ENCODE measurements around the gene PDE4B. TPM values are rescaled to one million over a fixed set of nuclear protein-coding genes. Genes with fewer than 3 reads are reported as not detected.

PDE4B gene
- total and polyA plus RNA-seq, 7 donors = 1.6 to 17.2 (median 10.7) TPM

GRCh38 chr1:65979136-65980044 is 186.7 kb downstream of the PDE4B start:
- no peaks in the 10 kb centered on the region for H3K36me3 ChIP-seq
- no peak overlapping the region for H3K27ac ChIP-seq
- no peak overlapping the region for H3K4me3 ChIP-seq
- TF ChIP-seq EP300 (IDR thresholded peaks at IDR 0.05) = no peak
- TF ChIP-seq, protein P1, sequence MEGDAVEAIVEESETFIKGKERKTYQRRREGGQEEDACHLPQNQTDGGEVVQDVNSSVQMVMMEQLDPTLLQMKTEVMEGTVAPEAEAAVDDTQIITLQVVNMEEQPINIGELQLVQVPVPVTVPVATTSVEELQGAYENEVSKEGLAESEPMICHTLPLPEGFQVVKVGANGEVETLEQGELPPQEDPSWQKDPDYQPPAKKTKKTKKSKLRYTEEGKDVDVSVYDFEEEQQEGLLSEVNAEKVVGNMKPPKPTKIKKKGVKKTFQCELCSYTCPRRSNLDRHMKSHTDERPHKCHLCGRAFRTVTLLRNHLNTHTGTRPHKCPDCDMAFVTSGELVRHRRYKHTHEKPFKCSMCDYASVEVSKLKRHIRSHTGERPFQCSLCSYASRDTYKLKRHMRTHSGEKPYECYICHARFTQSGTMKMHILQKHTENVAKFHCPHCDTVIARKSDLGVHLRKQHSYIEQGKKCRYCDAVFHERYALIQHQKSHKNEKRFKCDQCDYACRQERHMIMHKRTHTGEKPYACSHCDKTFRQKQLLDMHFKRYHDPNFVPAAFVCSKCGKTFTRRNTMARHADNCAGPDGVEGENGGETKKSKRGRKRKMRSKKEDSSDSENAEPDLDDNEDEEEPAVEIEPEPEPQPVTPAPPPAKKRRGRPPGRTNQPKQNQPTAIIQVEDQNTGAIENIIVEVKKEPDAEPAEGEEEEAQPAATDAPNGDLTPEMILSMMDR (IDR thresholded peaks at IDR 0.05) = no peak
- TF ChIP-seq POLR2A (IDR thresholded peaks at IDR 0.05) = no peak
- no peak for TF ChIP-seq POLR2AphosphoS5 (IDR thresholded peaks at IDR 0.05)
- intact Hi-C loops (cut with DNase I) = no loop called here
- WGBS, 2 donors = 83 to 89% methylated on average over 7 of the region's 7 CpGs
- no peaks in the 10 kb centered on the region for H3K4me1 ChIP-seq
- H3K27me3 ChIP-seq = no peaks in the 10 kb centered on the region
- peaks cover 0 to 10% (median 3%) of the 10 kb centered on the region in 4 donors for H3K9me3 ChIP-seq
- no peak for DNase-seq

GRCh38 chr1:65980237-65980636 is 187.5 kb downstream of the PDE4B start:
- intact Hi-C loops (cut with DNase I) = no loop called here
- DNase-seq = no peak
- 79 to 84% methylated on average over 2 of the region's 2 CpGs for WGBS, 2 donors

DNA sequence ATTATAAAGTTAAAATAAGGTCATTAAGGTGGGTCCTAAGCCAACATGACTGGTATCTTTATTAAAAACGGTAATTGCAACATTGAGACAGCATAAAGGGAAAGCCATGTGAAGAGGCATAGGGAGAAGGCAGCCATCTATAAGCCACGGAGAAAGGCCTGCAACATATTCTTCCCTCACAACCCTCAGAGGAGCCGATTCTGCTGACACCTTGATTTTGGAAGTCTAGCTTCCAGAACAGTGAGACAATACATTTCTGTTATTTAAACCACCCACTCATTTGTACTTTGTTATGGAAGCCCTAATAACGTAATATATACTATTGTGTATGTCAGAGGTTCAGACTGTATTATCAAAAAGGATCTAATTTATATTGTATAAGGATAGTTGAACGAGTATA is 190.8 kb downstream of the PDE4B start:
- Histone ChIP-seq H3K4me1 (no peaks in the 10 kb centered on the region), H3K27me3 (no peaks in the 10 kb centered on the region), H3K36me3 (no peaks in the 10 kb centered on the region), H3K9me3 (no peaks in the 10 kb centered on the region), H3K4me3 (no peak overlapping the region), H3K27ac (no peak overlapping the region)
- intact Hi-C loops (cut with DNase I) = no loop called here
- DNase-seq = no peak
- TF ChIP-seq EP300 (IDR thresholded peaks at IDR 0.05) (no peak), POLR2A (IDR thresholded peaks at IDR 0.05) (no peak), POLR2AphosphoS5 (IDR thresholded peaks at IDR 0.05) (no peak)
- TF ChIP-seq, protein P1 (IDR thresholded peaks at IDR 0.05) = no peak
- 87 to 89% methylated on average over 5 of the region's 5 CpGs for WGBS, 2 donors

More at GRCh38 chr1:65980237-65980636, 187.5 kb downstream of the PDE4B start:
- Histone ChIP-seq H3K4me1 (no peaks in the 10 kb centered on the region), H3K27ac (no peak overlapping the region), H3K9me3 (peaks cover 0 to 10% (median 2%) of the 10 kb centered on the region in 4 donors), H3K27me3 (no peaks in the 10 kb centered on the region), H3K4me3 (no peak overlapping the region), H3K36me3 (no peaks in the 10 kb centered on the region)
- no peak for TF ChIP-seq POLR2A (IDR thresholded peaks at IDR 0.05)
- no peak for TF ChIP-seq EP300 (IDR thresholded peaks at IDR 0.05)
- TF ChIP-seq, protein P1 (IDR thresholded peaks at IDR 0.05) = no peak
- TF ChIP-seq POLR2AphosphoS5 (IDR thresholded peaks at IDR 0.05) = no peak

GRCh38 chr1:65985393-65986066 is 192.8 kb downstream of the PDE4B start:
- Histone ChIP-seq H3K36me3 (no peaks in the 10 kb centered on the region), H3K4me3 (no peak overlapping the region), H3K27ac (no peak overlapping the region), H3K27me3 (no peaks in the 10 kb centered on the region), H3K9me3 (no peaks in the 10 kb centered on the region), H3K4me1 (no peaks in the 10 kb centered on the region)
- WGBS, 2 donors = 81 to 91% methylated on average over 1 of the region's 1 CpG
- intact Hi-C loops (cut with DNase I) = no loop called here
- no peak for TF ChIP-seq POLR2AphosphoS5 (IDR thresholded peaks at IDR 0.05)
- TF ChIP-seq EP300 (IDR thresholded peaks at IDR 0.05) = no peak
- TF ChIP-seq POLR2A (IDR thresholded peaks at IDR 0.05) = no peak
- TF ChIP-seq, protein P1 (IDR thresholded peaks at IDR 0.05) = no peak
- no peak for DNase-seq

All from sigmoid colon (tissue), 7 donors.